SH-SY5Y (cell line): ENCODE data around the gene RAD51B.

Experiments used
- GATA2 ChIP-seq: IDR thresholded peaks from 2 replicates; pipeline ENCODE4 v1.6.1; 2011; ENCODE audit warnings: mild to moderate bottlenecking, low read depth, low read length
- GATA3 ChIP-seq: IDR thresholded peaks from 2 replicates; pipeline ENCODE4 v1.6.1; 2011; ENCODE audit warnings: low read depth, mild to moderate bottlenecking, low read length, moderate library complexity

DNA sequence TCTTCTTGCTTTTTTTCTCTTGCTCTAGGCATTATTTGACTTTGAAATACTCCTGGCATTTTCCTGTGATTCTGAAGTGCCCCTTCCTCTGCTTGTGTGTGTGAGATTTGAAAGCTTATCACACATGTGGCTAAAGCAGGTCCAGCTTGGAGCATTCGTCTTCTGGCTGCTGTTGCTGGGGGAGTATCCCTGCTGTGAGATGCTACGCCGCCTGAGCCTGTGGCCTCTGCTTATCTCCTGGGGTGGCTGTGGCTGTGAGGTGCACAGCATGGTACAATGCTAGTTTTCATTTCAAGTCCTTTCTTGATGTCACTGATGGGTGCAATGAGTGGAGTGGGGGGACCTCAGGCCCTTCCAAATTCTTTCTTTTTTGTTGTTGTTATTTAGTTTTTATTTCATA, 601.5 kb downstream of the RAD51B start:
- TF ChIP-seq GATA2 (no peak), GATA3 (no peak)
